Neuronal stem cell (in vitro differentiated cells): ENCODE data around the gene MAF.

Source experiments
- DNase-seq: peaks from one replicate; pipeline ENCODE4 v3.0.0-alpha.2; 2013; ENCODE audit warnings: low spot score
- H2AFZ ChIP-seq: one replicate; pipeline ENCODE4 v1.6.1; 2013; ENCODE audit warnings: mild to moderate bottlenecking, low read length, inconsistent platforms
- H2AK5ac ChIP-seq: 2 replicates; pipeline ENCODE4 v1.6.1; 2013; ENCODE audit warnings: low read depth, mild to moderate bottlenecking, inconsistent platforms, low read length, moderate library complexity, mixed read lengths
- H2BK120ac ChIP-seq: 2 replicates; pipeline ENCODE4 v1.6.1; 2013; ENCODE audit warnings: low read depth, mild to moderate bottlenecking, inconsistent platforms, low read length, moderate library complexity, mixed read lengths
- H2BK12ac ChIP-seq: one replicate; pipeline ENCODE4 v1.6.1; 2013; ENCODE audit warnings: low read length, inconsistent platforms
- H2BK15ac ChIP-seq: 2 replicates; pipeline ENCODE4 v1.6.1; 2013; ENCODE audit warnings: mild to moderate bottlenecking, low read length, inconsistent platforms, mixed read lengths
- H2BK5ac ChIP-seq: one replicate; pipeline ENCODE4 v1.6.1; 2013; ENCODE audit warnings: inconsistent platforms, mild to moderate bottlenecking, low read length, moderate library complexity
- H3K14ac ChIP-seq: one replicate; pipeline ENCODE4 v1.6.1; 2013; ENCODE audit warnings: low read length, inconsistent platforms
- H3K18ac ChIP-seq: 2 replicates; pipeline ENCODE4 v1.6.1; 2013; ENCODE audit warnings: low read length, inconsistent platforms
- H3K23ac ChIP-seq: 2 replicates; pipeline ENCODE4 v1.6.1; 2013; ENCODE audit warnings: low read depth, mild to moderate bottlenecking, mixed read lengths, low read length, inconsistent platforms; ENCODE audit not compliant: poor library complexity
- H3K27ac ChIP-seq: replicated peaks from 3 replicates; pipeline ENCODE4 v1.5.1; 2013; ENCODE audit warnings: low read length, inconsistent platforms
- H3K27me3 ChIP-seq, 3 experiments: 2 replicates each; pipeline ENCODE4 v1.6.1; 2013; ENCODE audit warnings: low read length in 3 of 3, mild to moderate bottlenecking in 2 of 3, inconsistent platforms in 1 of 3, low read depth in 1 of 3, mixed read lengths in 1 of 3, moderate library complexity in 1 of 3; ENCODE audit not compliant: control insufficient read depth in 3 of 3, insufficient read depth in 3 of 3
- H3K36me3 ChIP-seq, 2 donors: replicated peaks in 1 of 2; 2 replicates each; pipeline ENCODE4 v1.6.1; 2013; ENCODE audit warnings: low read length in 2 of 2; ENCODE audit not compliant: control insufficient read depth in 2 of 2, insufficient read depth in 2 of 2
- H3K4ac ChIP-seq: 2 replicates; pipeline ENCODE4 v1.6.1; 2013; ENCODE audit warnings: inconsistent platforms, mild to moderate bottlenecking, low read length, moderate library complexity
- H3K4me1 ChIP-seq, 2 donors: 1 replicate in 1 of 2; 2 replicates in 1 of 2; pipeline ENCODE4 v1.6.1; 2013; ENCODE audit warnings: low read length in 2 of 2, low read depth in 1 of 2; ENCODE audit not compliant: control insufficient read depth in 2 of 2, insufficient read depth in 1 of 2
- H3K4me2 ChIP-seq: one replicate; pipeline ENCODE4 v1.6.1; 2013; ENCODE audit warnings: mild to moderate bottlenecking, low read length, inconsistent platforms; ENCODE audit not compliant: insufficient read depth, poor library complexity, severe bottlenecking
- H3K4me3 ChIP-seq, 2 donors: 2 replicates each; pipeline ENCODE4 v1.5.1; 2013; ENCODE audit warnings: low read length in 2 of 2, mild to moderate bottlenecking in 2 of 2, inconsistent platforms in 1 of 2, moderate library complexity in 1 of 2
- H3K79me1 ChIP-seq: one replicate; pipeline ENCODE4 v1.6.1; 2013; ENCODE audit warnings: low read depth, mild to moderate bottlenecking, inconsistent platforms, low read length, moderate library complexity
- H3K9ac ChIP-seq: one replicate; pipeline ENCODE4 v1.6.1; 2013; ENCODE audit warnings: mild to moderate bottlenecking, low read depth, low read length, inconsistent platforms; ENCODE audit not compliant: poor library complexity
- H3K9me3 ChIP-seq, 2 donors: replicated peaks in 1 of 2; 2 replicates each; pipeline versions ENCODE3 to v1.6.1; 2013; ENCODE audit warnings: low read length in 2 of 2, mild to moderate bottlenecking in 2 of 2, inconsistent platforms in 1 of 2, low read depth in 1 of 2, mixed read lengths in 1 of 2, moderate library complexity in 1 of 2; ENCODE audit not compliant: control insufficient read depth in 2 of 2, insufficient read depth in 1 of 2
- H4K8ac ChIP-seq: one replicate; pipeline ENCODE4 v1.6.1; 2013; ENCODE audit warnings: low read depth, mild to moderate bottlenecking, inconsistent platforms, low read length, moderate library complexity
- H4K91ac ChIP-seq: one replicate; pipeline ENCODE4 v1.6.1; 2013; ENCODE audit warnings: low read length, low read depth, mild to moderate bottlenecking, inconsistent platforms; ENCODE audit not compliant: poor library complexity
- WGBS, 2 donors: extraction: QIAGEN DNeasy Blood & Tissue Kit; methylation state at CpG; one replicate each; pipeline ENCODE4 v1.1.7; 2013; ENCODE audit warnings: missing lambda C conversion rate in 2 of 2, mixed read lengths in 1 of 2; ENCODE audit not compliant: insufficient read length in 2 of 2, insufficient replicate concordance in 1 of 2; ENCODE audit errors: extremely low coverage in 2 of 2; 5-methylcytosine and 5-hydroxymethylcytosine counted together

The MAF gene

GRCh38 chr16:79609861-79610260 lies 9.3 kb upstream of the MAF start:
- Histone ChIP-seq H3K4me3 (no peak overlapping the region), H3K9ac (no peak overlapping the region), H3K9me3 (no peaks in the 10 kb centered on the region), H2BK120ac (no peak overlapping the region), H3K4ac (no peak overlapping the region), H2BK15ac (no peak overlapping the region), H4K8ac (no peak overlapping the region), H4K91ac (no peak overlapping the region), H2AFZ (no peak overlapping the region), H3K79me1 (no peaks in the 10 kb centered on the region), H2AK5ac (no peak overlapping the region), H3K18ac (no peak overlapping the region), H3K27me3 (no peaks in the 10 kb centered on the region), H2BK5ac (no peak overlapping the region), H3K14ac (no peak overlapping the region), H3K27ac (no peak overlapping the region), H3K36me3 (no peaks in the 10 kb centered on the region), H2BK12ac (no peak overlapping the region), H3K4me2 (no peak overlapping the region), H3K23ac (no peak overlapping the region), H3K4me1 (peaks cover 6 to 7% of the 10 kb centered on the region in 2 donors)
- DNase-seq, result no peak
- WGBS, 2 donors, result no CpG with 5 or more reads among the region's 7 CpGs

- no peak overlapping the region for H2BK15ac ChIP-seq
- H3K14ac ChIP-seq, result no peak overlapping the region
- H3K4me1 ChIP-seq, result peaks cover 6 to 7% of the 10 kb centered on the region in 2 donors
- no peak overlapping the region for H2BK120ac ChIP-seq
- no peak overlapping the region for H3K9ac ChIP-seq
- no peak overlapping the region for H2AK5ac ChIP-seq
- H3K36me3 ChIP-seq, result no peaks in the 10 kb centered on the region
- no peaks in the 10 kb centered on the region for H3K9me3 ChIP-seq
- no peak overlapping the region for H2BK5ac ChIP-seq
- H3K4ac ChIP-seq, result no peak overlapping the region
- no peak for DNase-seq
- no peaks in the 10 kb centered on the region for H3K79me1 ChIP-seq
- H3K27me3 ChIP-seq, result no peaks in the 10 kb centered on the region
- no CpG with 5 or more reads among the region's 5 CpGs for WGBS, 2 donors
- H3K4me2 ChIP-seq, result no peak overlapping the region
- no peak overlapping the region for H3K27ac ChIP-seq
- no peak overlapping the region for H3K4me3 ChIP-seq
- H2BK12ac ChIP-seq, result no peak overlapping the region
- peak overlapping the region; percentile 15 for H3K18ac ChIP-seq
- no peak overlapping the region for H2AFZ ChIP-seq
- no peak overlapping the region for H4K8ac ChIP-seq
- H4K91ac ChIP-seq, result no peak overlapping the region
- no peak overlapping the region for H3K23ac ChIP-seq
Observed at GRCh38 chr16:79608976-79609375, 8.4 kb upstream of the MAF start.

- H3K9ac ChIP-seq, result no peak overlapping the region
- no peaks in the 10 kb centered on the region for H3K27me3 ChIP-seq
- H2BK15ac ChIP-seq, result no peak overlapping the region
- no peak overlapping the region for H4K91ac ChIP-seq
- no peak overlapping the region for H3K23ac ChIP-seq
- WGBS, 2 donors, result no CpG with 5 or more reads among the region's 3 CpGs
- H3K36me3 ChIP-seq, result no peaks in the 10 kb centered on the region
- no peak overlapping the region for H3K4me3 ChIP-seq
- H3K4ac ChIP-seq, result no peak overlapping the region
- H3K4me1 ChIP-seq, result peaks cover 7 to 8% of the 10 kb centered on the region in 2 donors
- no peak overlapping the region for H3K27ac ChIP-seq
- no peak overlapping the region for H3K18ac ChIP-seq
- no peak overlapping the region for H2AK5ac ChIP-seq
- no peak overlapping the region for H4K8ac ChIP-seq
- H2AFZ ChIP-seq, result no peak overlapping the region
- H3K4me2 ChIP-seq, result no peak overlapping the region
- H3K9me3 ChIP-seq, result no peaks in the 10 kb centered on the region
- no peak for DNase-seq
- no peaks in the 10 kb centered on the region for H3K79me1 ChIP-seq
- H2BK12ac ChIP-seq, result no peak overlapping the region
- no peak overlapping the region for H2BK5ac ChIP-seq
- no peak overlapping the region for H2BK120ac ChIP-seq
- H3K14ac ChIP-seq, result no peak overlapping the region
Observed at GRCh38 chr16:79607587-79607986, 7.0 kb upstream of the MAF start.

- Histone ChIP-seq H3K9ac (no peak overlapping the region), H2BK5ac (no peak overlapping the region), H3K79me1 (no peaks in the 10 kb centered on the region), H4K8ac (no peak overlapping the region), H3K23ac (no peak overlapping the region), H2BK120ac (no peak overlapping the region), H2AK5ac (no peak overlapping the region), H3K4me3 (no peak overlapping the region), H3K18ac (no peak overlapping the region), H2BK15ac (no peak overlapping the region), H3K4me1 (peaks cover 9 to 11% of the 10 kb centered on the region in 2 donors), H3K36me3 (no peaks in the 10 kb centered on the region), H2BK12ac (no peak overlapping the region), H3K27ac (no peak overlapping the region), H3K4me2 (no peak overlapping the region), H3K27me3 (no peaks in the 10 kb centered on the region), H4K91ac (no peak overlapping the region), H3K4ac (no peak overlapping the region), H3K14ac (no peak overlapping the region), H3K9me3 (no peaks in the 10 kb centered on the region), H2AFZ (peak overlapping the region; percentile 40)
- WGBS, 2 donors, result no CpG with 5 or more reads among the region's 7 CpGs
- no peak for DNase-seq
Observed at GRCh38 chr16:79605999-79606398, 5.5 kb upstream of the MAF start.
